SK-N-MC (cell line): ENCODE measurements around the gene DNMT3L.

ENCODE experiments used
- EZH2 ChIP-seq: fragments of 200-600 bp; sonication (generic); IDR thresholded peaks from one replicate; pipeline ENCODE4 v1.6.1; 2017; ENCODE audit warnings: antibody characterized with exemption
- FOXP2 ChIP-seq: optimal IDR thresholded peaks from 2 replicates; pipeline ENCODE3; 2011; ENCODE audit warnings: mild to moderate bottlenecking, moderate library complexity; ENCODE audit not compliant: insufficient read depth; ENCODE audit errors: extremely low read length, control extremely low read depth
- POLR2AphosphoS5 ChIP-seq: IDR thresholded peaks from 2 replicates; pipeline ENCODE4 v1.6.1; 2012; ENCODE audit warnings: mild to moderate bottlenecking, low read depth, low read length, borderline replicate concordance

DNA sequence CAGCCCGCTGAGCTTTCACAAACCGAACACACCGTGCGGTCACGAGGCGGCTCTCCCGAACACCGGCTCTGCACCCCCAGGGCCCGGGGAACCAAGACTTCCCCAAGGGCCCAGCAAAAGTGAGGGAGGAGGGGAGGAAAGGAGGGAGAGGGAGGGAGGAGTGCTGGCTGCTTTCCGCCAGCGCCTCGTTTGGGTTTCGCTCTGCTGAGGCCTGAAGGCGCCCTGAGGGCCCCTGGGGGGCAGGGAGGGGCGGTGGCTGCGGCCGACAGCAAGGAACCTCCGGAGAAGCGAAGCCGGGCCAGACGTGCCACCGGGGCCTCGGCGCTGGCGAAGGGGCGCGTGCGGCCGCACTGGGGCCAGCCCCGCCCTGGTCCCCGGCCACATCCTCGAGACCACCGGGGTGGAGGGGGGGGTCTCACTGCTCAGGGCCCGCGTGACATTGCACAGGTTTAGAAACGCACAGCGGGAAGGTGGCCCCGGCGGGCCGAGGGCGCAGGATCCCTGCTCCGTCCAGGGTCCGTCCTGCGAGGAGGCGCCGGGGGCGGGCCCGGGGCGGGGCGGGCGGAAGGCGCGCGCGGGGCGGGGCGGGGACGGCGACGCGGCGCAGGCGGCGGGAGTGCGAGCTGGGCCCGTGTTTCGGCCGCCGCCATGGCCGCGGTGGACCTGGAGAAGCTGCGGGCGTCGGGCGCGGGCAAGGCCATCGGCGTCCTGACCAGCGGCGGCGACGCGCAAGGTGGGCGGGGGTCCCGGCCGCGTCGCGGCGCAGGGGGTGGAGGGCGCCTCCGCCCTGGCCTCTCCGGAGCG, 38.0 kb upstream of the DNMT3L start, which contains the start of gene PFKL:
- TF ChIP-seq EZH2, result no peak
- TF ChIP-seq FOXP2, result no peak
- TF ChIP-seq POLR2AphosphoS5, result peak; percentile 44; the same call in 1 of the 2 replicates
